Activated CD4-positive, alpha-beta T cell treated with anti-CD3 and anti-CD28 coated beads for 48 hours (primary cell): Measurements from ENCODE around the gene SCAMP3.
"Not testable (repeated sequence)": the region's sequence is repeated elsewhere in the genome, so short reads cannot be mapped to it uniquely, and the experiment has no call there.

ENCODE experiments used
- DNase-seq: peaks from one replicate; pipeline ENCODE4 v3.0.0-alpha.2; 2020

Gene SCAMP3

DNA sequence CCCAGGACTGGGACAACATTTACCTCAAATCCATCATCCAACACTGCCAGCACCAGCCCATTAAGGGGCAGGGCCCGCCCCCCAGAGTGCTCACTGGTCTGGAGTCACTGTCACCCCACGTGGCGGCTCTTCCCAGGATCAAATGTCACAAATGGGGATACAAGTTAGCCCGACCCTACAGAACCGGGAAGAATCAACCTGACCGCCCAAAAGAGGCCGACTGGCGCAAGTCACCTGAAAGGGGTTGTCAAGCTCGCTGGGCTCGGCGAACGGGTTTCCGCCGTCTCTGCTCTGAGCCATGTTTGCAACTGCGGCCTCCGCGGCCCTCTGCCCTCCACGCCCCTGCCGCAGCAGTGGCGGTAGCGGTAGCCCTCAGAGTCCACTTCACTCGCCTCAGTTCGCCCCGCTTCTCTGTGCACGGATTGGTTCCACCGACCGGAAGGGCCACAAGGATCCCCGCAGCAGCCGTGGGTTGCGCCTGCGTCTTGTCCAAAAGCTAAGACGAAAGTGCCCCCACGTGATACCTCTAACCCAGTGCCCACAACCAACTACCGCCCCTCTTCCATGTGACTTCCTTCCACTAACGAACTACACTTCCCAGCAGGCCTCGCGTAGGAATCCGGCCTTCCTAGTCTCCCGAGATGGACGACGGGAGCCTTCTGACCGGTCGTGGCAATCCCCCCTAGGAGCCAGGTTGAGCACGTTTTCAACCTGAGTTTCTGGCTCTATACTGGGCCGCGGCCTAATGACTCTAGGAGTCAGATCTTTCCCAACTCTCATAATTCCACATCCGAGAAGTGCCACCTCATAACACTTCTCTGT lies at the start of gene SCAMP3:
Gene SCAMP3 (minus strand): TSS at position 509 of the 822 bp plus-strand sequence. CDS start 209 bp downstream, at position 300.
- DNase-seq = peak; percentile 91

DNA sequence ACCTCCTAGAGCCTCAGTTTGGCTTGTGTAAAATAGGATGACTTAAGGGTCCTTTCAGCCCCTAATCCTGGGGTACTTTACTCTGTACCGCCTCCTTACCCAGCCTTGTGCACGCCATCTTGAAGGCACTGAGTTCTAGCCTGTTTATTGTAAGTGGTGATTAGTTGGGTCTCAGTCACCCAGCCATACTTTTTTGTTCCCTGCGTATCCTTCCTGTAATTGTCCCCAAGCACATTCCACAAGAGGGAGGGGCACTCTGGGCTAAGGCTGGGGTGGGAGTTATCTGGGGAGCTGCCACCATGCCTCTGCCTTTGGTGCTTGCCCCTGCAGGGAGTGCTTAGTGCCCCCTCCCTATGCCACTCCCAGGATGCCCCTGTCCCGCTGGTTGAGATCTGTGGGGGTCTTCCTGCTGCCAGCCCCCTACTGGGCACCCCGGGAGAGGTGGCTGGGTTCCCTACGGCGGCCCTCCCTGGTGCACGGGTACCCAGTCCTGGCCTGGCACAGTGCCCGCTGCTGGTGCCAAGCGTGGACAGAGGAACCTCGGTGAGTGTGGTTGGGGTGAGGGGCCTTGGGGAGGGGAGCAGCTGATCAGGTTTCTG lies 47.4 kb upstream of the SCAMP3 start:
- no peak for DNase-seq

DNA sequence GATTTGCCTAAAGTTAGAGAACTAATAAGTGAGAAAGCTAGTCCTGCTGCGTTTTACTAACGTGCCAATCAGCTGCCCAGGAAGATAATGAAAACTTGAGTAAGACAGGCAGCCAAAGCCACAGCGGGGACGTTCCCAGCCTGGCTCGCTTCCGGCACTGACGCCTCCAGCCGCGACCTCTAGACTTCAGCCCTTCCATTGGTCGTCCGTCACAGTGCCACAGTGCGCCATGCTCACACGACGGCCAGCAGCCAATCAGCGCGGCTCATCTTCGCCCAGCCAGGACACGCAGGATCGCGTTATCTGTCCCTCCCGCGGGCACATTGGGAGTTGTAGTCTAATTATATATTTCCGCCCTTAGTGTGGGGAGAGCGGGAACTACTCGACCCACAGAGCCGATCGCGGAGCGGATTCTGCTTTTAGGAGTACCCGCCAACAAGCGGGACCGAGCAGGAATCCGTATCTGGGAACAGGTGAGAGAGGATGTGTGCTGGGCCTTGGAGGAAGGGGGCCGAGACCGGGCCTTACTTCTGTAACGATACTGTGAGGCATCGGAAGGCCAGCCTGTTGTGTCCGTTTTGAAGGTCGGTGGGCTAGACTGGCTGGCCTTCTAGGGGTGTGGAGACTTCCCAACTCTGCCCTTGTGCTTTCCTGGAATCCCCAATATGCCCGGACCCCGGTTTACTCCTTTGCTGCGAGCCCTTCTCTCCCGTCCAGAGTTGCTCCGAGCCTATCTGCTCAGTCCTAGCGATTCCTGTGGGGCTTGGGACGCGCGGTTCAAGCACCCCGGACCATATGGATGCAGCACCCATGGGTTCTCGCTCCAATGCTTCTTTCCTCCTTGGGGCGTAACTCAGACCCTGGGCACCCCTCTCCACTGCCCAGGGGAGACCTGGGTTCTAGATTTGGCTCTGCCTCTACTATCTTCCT lies 46.6 kb upstream of the SCAMP3 start, which contains the start of gene FDPS:
Gene FDPS (plus strand): TSS at position 374 of the 930 bp plus-strand sequence. CDS start 924 bp downstream, outside the sequence.
- peak; percentile 98 for DNase-seq

DNA sequence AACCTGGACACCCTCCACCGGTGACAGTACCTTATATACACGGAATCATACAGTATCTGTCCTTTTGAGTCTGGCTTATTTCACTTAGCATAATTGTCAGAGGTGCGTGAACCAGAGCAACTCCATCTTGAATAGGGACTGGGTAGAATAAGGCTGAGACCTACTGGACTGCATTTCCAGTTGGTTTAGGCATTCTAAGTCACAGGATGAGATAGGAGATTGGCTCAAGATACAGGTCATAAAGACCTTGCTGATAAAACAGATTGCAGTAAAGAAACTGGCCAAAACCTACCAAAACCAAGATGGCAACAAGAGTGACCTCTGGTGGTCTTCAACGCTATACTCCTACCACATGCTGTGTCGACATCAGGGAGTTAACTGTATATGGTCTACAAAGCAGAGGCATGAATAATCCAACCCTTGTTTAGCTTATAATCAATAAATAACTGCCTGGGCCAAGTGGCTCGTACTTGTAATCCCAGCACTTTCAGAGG lies 45.1 kb upstream of the SCAMP3 start:
- DNase-seq = no peak

DNA sequence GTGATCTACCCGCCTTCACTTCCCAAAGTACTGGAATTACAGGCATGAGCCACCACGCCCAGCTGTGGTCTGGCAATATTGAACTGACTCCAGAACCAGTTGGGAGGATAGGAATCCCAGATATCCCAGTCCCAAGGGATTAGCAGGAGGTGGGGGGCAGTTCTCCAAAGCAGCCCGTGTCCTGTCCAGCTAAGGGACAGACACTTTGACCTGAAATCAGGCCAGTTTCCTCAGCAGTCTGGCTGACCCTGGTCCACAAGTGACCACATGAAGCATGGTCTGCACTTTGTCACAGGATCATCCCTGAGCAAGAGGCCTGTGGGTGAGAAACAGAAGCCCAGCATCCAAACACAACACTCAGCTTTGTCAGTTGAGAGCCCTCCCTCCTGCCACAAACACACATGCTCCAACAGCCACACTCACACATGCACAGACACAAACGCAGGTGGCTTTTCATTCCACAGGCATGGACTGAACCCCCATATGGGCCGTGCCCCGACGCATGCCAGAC lies 43.8 kb upstream of the SCAMP3 start:
- no peak for DNase-seq

DNA sequence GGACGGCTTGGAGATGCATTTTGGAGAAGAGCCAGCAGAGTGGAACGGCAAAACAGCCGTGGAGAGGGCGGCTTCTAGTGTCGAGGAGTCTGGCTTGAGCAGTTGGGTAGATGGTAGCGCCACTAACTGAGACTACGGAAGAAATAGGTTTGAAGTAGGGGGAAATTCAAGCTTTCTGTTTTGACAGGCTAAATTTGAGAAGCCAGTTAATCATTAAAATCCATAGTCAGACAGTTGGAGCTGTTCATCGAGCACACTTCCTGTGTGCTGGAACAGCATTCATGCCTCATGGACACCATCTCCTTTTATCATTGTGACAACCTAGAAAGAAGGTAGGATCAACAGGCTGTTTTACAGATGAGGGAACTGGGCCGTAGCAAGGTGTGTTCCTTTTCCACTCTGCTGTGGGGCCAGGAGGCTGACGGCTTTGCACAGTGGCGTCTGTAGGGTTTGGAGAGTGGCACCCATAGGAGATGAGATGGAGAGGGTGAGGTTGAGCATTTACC lies 42.5 kb upstream of the SCAMP3 start:
- DNase-seq = no peak

DNA sequence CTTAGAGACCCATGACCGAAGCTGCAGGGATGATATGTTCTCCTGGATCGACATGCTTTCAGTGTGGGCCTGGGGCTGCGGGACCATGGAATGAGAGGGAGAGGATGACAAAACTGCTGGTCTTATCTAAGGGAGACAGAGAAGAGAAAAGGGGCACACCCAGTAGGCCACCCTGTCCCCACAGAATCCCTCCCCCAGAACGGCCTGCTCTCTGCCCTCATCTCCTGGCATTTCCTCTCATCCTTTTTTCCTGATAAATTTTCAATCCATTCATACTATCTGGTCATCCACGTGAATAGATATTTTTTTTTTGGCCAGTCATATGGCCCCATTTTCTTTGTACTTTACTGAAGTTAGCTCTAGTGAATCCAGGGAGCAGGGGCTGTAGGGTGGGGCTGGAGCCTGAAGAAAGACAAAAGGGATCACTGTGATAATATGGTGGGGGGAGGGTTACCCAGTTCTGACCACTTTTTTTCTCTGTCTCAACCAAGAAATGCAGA lies 39.2 kb upstream of the SCAMP3 start, which contains the start of gene PKLR:
Gene PKLR (minus strand): TSS at position 97 of the 500 bp plus-strand sequence. CDS start 43 bp downstream, at position 54.
- no peak for DNase-seq

DNA sequence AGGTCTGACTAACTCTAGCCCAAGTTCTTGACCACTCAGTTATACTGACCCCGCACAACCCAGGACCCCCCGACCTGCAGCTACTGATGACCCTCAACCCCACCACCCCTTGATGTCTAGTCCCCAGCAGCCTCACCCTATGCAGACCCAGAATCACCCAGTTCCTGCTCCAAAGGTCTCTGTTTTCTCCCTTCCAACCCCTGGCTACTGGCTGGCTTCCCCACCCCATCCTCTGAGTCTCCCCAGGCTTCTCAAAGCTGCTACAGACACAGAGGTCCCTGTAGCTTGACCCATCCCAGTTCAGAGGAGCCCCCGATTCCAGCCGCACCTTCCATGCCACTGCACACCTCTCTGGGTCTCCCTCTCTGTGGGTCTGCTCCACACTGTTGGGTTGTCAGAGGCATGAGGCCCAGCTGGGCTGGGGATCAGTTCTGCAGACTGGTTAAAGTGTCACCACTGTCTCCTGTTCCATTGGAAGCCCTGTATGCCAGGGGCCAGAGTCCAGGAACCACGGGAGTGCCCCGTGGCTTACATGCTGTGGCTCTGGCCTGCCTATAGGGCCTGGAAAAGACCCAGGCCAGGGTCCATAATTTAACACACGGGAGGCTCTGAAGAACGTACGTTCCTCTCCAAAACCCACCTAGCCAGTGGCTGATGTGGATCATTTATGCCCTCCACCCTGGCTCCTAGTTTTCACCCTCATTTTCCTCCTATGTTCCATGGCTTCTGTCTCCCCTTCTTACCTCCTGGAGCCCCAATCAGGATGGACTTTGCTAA lies 38.6 kb upstream of the SCAMP3 start:
- no peak for DNase-seq

DNA sequence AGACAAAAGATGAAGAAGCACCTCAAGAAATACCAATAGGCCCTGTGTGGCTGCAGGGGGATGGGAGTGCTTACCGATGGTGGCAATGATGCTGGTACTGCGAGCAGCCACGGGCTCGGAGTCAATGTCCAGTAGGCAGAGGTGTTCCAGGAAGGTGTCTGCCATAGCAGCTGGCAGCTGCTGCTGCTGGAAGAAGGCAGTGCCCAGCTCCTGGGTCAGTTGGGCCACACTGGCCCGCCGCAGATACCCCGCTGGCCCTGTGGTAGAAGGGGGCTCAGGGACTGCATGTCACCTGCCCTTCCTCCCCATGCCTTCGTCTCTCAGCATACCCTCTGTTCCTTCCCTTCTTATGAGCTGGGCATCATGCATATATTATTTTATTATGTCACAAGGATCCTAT lies 37.9 kb upstream of the SCAMP3 start:
- DNase-seq = no peak

DNA sequence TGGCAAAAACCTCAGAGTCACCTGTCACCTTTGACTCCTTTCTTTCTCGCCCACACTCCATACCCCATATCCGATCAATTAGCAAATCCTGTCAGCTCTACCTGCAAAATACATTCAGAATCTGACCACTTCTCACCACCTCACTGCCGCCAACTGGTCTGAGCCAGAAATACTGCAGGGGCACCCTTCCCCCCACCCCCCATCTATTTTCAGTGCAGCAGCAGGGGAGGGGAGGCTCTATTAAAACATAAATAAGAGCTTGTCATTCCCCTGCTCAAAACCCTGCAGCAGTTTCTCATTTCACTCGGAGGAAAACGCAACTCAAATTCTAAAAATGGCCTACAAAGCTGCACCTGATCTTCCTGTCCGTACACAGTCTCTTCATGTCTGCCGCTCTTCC lies 35.2 kb upstream of the SCAMP3 start:
- no peak for DNase-seq

DNA sequence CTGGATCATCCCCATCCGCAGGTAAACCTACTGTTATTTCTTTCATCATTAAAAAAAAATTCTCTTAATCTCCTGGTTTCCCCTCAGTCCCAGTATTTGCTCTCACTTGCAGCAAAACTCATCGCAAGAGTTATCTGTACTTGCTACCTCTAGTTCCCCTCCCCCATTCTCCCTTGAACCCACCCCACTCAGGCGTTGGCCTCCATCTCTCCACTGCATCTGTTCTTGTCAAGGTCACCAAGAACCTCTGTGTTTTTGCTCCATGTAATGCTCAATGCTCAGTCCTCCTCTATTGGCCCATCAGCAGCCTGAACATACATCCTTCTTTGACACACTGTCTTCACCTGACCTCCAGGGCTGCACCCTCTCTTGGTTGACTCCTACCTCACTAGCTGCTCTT lies 34.5 kb upstream of the SCAMP3 start:
- no peak for DNase-seq

DNA sequence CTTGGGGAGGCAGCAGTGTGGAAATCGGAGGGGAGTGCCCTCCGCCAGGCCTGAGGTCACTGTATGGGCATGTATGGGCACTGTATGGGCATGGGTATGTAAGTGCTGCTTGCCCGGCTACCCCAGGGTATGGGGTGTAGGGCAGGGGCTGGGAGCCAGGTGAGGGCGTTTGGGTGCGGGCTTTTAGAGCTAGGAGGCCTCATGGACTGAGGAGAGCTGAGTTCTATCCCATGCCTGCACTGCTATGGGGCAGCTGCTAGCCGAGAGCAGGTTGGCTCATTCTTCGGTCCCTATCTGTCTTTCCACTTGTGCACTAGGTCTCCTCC lies 33.7 kb upstream of the SCAMP3 start:
- no peak for DNase-seq

DNA sequence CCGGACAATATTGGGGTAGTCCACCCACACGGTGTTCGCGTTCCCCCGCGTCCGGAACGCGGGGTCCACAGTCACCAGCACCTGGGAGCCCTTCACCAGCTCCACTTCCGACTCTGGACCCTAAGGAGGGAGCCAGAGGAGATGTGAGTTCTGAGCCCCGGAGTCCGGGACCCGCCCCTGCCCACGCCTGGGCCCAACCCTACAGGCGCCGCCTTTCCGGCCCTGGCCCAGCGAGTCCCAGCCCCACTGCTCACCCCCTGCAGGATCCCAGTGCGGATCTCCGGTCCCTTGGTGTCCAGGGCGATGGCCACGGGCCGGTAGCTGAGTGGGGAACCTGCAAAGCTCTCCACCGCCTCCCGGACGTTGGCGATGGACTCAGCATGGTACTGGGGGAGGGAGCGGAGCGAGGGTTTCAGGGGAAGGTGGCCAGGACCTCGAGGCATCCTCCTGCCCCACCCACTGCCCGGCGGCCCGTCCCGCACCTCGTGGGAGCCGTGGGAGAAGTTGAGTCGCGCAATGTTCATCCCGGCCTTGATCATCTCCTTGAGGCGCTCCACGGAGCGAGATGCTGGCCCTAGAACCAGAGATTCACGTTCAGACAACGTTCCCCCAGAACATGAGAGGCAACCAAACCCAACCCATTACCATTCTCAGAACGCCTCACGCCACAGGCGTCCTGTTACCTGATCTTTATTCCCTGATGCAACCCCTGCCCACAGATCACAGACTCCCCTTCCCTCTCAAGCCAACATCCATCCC lies 33.2 kb upstream of the SCAMP3 start:
- DNase-seq = no peak

DNA sequence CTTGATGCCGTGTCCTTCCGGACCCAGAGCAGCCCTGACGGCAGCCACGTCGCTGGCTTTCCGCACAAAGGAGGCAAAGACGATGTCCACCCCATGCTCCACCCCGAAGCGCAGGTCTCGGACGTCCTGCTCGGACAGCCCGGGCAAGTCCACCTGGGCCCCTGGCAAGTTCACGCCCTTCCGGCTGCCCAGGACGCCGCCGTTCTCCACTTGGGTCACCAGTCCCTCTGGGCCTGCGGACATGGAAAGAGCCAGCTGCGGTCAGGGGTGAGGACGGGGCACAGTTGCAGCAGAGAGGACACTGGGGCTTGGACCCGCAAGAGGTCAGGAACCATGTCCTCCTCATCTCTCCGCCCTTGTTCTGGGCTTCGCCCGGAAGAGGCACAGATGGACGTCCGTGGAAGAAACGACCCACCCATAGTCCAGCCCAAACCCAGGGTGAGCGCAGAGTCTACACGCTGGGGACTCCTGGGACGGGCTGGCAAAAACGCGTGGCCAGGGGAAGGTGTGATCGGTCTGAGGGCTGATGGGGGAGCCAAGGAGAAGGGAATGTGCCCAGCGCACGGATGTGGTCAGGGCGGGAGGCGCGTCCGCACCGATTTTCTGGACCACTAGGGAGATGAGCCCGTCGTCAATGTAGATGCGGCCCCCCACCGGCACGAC lies 32.5 kb upstream of the SCAMP3 start:
- no peak for DNase-seq

DNA sequence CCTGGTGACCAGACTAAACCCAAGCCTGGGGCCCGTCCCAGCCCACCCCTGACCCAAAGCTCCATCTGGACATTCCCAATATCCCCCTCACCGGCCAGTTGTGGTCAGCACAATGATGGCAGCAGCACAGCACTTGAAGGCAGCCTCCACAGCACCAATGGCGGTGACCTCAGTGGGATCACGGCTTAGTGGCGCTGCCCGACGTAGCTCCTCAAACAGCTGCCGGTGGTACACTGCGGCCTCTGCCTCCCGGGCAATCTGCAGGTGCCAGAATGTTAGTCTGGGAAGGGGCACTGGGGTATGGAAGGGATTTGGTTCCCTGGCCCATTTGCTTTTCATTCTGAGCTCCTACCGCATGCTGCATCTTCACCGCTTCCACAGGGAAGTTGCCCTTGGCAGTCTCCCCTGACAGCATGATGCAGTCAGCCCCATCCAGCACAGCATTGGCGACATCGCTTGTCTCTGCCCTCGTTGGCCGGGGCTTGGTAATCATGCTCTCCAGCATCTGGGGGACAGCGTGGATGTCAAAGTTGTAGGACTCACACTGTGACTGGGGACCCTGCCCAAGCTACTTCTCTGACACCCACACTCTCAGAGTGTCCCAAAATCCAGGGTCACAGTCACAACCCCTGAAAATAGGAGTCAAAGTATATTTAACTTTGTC lies 31.1 kb upstream of the SCAMP3 start:
- no peak for DNase-seq

DNA sequence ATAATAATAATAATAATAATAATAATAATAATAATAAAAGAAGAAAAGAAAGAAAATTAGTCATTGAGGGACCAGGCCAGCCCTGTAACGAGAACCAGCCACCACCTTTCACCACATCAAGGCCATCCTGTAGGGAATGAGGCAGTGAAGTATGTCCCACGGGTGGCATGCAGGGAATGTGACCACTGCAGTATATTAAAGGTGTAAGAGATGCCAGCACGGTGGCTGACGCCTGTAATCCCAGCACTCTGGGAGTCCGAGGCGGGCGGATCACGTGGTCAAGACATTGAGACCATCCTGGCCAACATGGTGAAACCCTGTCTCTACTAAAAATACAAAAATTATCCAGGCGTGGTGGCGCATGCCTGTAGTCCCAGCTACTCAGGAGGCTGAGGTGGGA lies 28.8 kb upstream of the SCAMP3 start:
- DNase-seq = not testable (repeated sequence)

DNA sequence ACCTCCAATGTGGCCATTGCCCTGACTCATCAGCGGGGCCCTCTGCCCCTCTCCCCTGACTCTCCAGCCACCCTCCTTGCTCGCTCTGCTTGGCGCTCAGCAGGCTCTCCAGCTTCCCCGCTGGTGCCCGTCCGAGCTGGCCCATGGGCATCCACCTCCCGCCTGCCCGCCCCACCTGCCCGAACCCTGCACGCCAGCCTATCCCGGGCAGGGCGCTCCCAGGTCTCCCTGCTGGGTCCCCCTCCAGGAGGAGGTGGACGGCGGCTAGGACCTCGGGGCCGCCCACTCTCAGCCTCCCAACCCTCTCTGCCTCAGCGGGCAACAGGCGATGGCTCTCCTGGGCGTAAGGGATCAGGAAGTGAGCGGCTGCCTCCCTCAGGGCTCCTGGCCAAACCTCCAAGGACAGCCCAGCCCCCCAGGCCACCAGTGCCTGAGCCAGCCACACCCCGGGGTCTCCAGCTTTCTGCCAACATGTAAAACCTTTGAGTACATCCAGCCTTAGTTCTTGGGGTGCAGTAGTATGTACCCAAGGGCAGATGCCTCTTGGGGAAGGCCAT lies 25.9 kb upstream of the SCAMP3 start:
- DNase-seq = no peak

DNA sequence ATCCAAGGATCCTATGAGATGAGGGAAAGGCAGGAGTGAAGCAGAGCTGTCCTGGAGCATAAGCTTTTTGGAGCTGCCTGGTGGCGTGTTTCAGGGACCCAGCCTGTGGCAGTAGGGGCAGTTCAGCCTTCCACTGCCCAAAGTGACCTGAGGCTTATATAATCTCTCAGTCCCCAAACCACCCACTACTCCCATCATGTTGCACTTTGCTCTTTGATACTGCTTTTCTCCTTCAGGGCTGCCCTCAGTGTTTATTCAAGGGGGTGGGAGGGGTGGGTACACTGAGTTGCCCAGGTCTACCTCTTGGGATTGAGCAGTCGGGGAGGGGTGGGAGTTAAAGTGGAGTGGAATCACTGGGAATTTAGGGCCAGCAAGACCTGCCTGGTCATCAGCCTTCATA lies 24.4 kb upstream of the SCAMP3 start:
- no peak for DNase-seq

DNA sequence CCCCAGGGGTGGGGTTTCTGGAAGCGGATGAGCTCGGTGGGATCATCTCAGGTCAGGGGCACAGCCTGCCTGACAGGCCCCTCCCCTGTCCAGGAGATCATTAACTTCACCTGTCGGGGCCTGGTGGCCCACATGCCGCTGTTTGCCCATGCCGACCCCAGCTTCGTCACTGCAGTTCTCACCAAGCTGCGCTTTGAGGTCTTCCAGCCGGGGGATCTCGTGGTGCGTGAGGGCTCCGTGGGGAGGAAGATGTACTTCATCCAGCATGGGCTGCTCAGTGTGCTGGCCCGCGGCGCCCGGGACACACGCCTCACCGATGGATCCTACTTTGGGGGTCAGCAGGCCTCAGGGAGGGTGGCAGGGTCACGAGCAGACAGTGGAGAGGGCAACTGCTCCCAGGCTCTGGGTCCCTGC lies 23.5 kb upstream of the SCAMP3 start:
- DNase-seq = no peak
